ENCODE data around the gene CHIT1.

The CHIT1 gene

GRCh38 chr1:203172184-203173010 is 57.1 kb downstream of the CHIT1 start:
- DNase-seq, result no peak

GRCh38 chr1:203171341-203172183 is 57.9 kb downstream of the CHIT1 start:
- DNase-seq, result no peak

- DNase-seq, result no peak
Measured at GRCh38 chr1:203170625-203171330, 58.7 kb downstream of the CHIT1 start.

- DNase-seq, result no peak
Measured at GRCh38 chr1:203169770-203170520, 59.5 kb downstream of the CHIT1 start.

- no peak for DNase-seq
Measured at GRCh38 chr1:203168991-203169390, 60.5 kb downstream of the CHIT1 start.

- DNase-seq, result no peak
Measured at GRCh38 chr1:203168256-203168786, 61.2 kb downstream of the CHIT1 start.

- DNase-seq, result no peak
Measured at GRCh38 chr1:203167913-203168200, 61.6 kb downstream of the CHIT1 start.

GRCh38 chr1:203167026-203167912 is 62.2 kb downstream of the CHIT1 start:
- DNase-seq, result no peak

- DNase-seq, result no peak
Measured at GRCh38 chr1:203166192-203166940, 63.1 kb downstream of the CHIT1 start.
